Activated naive CD8-positive, alpha-beta T cell treated with anti-CD3 and anti-CD28 coated beads, Interleukin-2, amount 10 ng/mL, durations not matched to agents 7 days and 5 days (primary cell): ENCODE data around the gene DCST2. TPM values are rescaled to one million over a fixed set of nuclear protein-coding genes. Genes with fewer than 3 reads are reported as not detected.
"Not testable (repeated sequence)": the region's sequence is repeated elsewhere in the genome, so short reads cannot be mapped to it uniquely, and the experiment has no call there.

Source experiments
- ATAC-seq: fragments of 150-1000 bp; cut with Tn5 transposase; one replicate; pipeline ENCODE4 v1.10.0; 2021; ENCODE audit warnings: low read depth, moderate library complexity
- POLR2A ChIA-PET: fragments of 350-600 bp; sonication (Branson Sonifier 250); formaldehyde crosslinking; loops from one replicate; lab custom pipeline; 2021; ENCODE audit warnings: antibody characterized with exemption; lab: Charles Lee
- DNase-seq: peaks from one replicate; pipeline ENCODE4 v3.0.0; 2021
- H3K27ac Mint-ChIP-seq: one replicate; pipeline ENCODE4 v1.8.0; 2022; ENCODE audit warnings: mild to moderate bottlenecking, mixed read lengths
- H3K27me3 Mint-ChIP-seq: one replicate; pipeline ENCODE4 v1.8.0; 2022; ENCODE audit warnings: mild to moderate bottlenecking, moderate library complexity, mixed read lengths
- H3K36me3 Mint-ChIP-seq: one replicate; pipeline ENCODE4 v1.8.0; 2021; ENCODE audit warnings: mild to moderate bottlenecking, mixed read lengths
- H3K4me1 Mint-ChIP-seq: one replicate; pipeline ENCODE4 v1.8.0; 2021; ENCODE audit warnings: mixed read lengths
- H3K4me3 Mint-ChIP-seq: one replicate; pipeline ENCODE4 v1.8.0; 2022; ENCODE audit warnings: mild to moderate bottlenecking, moderate library complexity, mixed read lengths
- H3K9me3 Mint-ChIP-seq: one replicate; pipeline ENCODE4 v1.8.0; 2021; ENCODE audit warnings: mixed read lengths
- total RNA-seq, 2 experiments: library from RNA; stranded (reverse); gene quantifications; one replicate each; pipeline ENCODE4 v1.2.3, GENCODE V29; 2021

Gene DCST2
- total RNA-seq, 2 experiments from 2014 or later, result 0.91 to 1.4 TPM

DNA sequence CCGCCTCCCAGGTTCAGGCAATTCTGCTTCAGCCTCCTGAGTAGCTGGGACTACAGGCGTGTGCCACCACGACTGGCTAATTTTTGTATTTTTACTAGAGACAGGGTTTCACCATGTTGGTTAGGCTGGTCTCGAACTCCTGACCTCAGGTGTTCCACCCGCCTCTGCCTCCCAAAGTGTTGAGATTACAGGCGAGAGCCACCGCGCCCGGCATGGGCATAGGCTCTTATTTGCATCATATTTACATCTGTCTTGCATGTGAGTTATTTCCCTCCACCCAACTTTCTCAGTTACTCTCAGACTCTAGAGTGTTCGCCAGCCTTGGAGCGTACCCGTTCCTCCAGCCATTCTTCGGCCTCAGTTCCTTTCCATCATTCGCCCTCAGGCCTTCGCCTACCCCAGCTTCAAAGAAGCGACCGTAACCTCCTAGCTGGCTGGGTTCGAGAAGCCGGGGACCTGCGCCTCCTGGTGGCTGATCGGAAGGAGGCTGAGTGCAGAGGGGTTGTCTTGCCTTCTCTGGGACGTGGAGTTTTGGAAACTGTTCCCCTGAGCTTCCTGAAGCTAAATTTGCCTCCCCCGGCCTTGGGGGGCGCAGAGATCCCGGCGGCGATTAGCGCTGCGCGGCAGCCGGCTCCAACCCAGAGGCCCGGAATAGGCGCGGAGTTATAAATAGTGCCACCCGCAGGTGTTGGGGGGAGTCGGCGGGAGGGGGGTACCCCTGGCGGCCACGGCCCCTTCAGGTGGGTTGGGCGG, 34.6 kb downstream of the DCST2 start:
- Mint-ChIP-seq H3K27me3 (no peaks in the 10 kb centered on the region), H3K9me3 (no peaks in the 10 kb centered on the region), H3K27ac (peak overlapping the region; percentile 82), H3K4me3 (peak overlapping the region; percentile 86), H3K36me3 (no peaks in the 10 kb centered on the region), H3K4me1 (peaks cover 40% of the 10 kb centered on the region)
- POLR2A ChIA-PET, result interaction anchor here (0.7 to 3.8 kb wide), 10 partner anchors 13 to 86 kb away, joined by 3 to 30 read pairs (median 8); partner anchors contain the start of genes ADAM15, CKS1B, FLAD1 and PBXIP1
- ATAC-seq (peak; percentile 3), DNase-seq (peak; percentile 78)

DNA sequence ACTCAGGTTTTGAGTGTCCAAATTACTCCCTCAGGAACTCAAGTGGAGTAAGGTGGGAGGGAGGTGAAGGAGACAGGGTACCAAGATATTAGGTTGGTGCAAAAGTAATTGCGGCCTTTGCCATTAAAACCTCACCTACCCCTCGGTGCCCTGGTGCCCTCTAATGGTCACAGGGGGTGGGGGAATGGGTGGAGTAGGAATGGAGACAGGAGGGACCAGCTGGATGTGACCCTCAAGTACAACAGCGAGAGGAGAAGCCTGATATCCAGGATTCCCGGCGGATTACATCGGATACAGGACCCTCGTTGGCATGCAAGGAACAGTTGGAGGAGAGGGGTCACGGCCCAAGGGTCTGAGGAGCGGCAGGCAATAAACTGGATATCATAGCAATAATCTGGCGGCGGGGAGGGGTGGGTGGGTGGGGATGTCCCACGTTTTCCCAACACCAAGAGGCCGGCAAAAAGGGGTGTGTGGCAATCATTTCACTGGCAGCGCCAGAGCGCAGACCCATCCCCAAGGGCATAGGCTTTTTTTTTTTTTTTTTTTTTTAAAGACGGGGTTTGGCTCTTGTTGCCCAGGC, 35.3 kb downstream of the DCST2 start:
- no peak for ATAC-seq
- Mint-ChIP-seq H3K27ac (peak overlapping the region; percentile 12), H3K36me3 (no peaks in the 10 kb centered on the region), H3K4me3 (peak overlapping the region; percentile 86), H3K4me1 (peaks cover 38% of the 10 kb centered on the region), H3K9me3 (no peaks in the 10 kb centered on the region), H3K27me3 (no peaks in the 10 kb centered on the region)
- POLR2A ChIA-PET, result interaction anchor here (0.7 to 3.8 kb wide), 6 partner anchors 13 to 87 kb away, joined by 3 to 30 read pairs (median 8); partner anchors contain the start of genes FLAD1, PBXIP1 and PYGO2
- no peak for DNase-seq

DNA sequence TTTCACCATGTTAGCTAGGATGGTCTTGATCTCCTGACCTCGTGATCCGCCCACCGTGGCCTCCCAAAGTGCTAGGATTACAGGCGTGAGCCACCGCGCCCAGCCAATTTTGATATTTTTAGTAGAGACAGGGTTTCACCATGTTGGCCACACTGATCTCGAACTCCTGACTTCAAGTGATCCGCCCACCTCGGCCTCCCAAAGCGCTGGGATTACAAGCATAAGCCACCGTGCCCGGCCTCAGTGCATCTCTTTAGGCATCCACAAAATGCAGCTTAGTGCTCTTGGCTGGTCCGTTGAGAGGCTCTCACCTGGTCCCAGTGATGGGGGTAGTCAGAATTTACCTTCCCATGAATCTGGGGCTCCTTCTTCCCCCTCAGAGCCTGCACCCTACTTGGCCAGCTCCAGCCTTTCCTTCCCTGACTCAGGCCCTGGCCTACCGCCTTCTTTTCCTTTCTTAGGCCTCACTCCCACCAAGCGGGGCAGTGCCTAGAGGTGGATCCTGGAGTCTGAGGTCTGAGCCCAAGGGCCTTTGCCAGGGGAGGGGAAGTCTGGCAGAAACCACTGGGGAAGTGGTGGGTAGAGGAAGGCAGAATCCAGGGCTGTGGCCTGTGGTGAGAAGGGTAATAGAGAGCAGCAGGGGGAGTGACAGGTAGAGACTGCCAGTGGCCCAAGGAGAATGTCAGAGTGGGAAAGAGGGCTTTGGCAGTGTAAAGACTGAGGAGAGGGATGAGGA, 36.4 kb downstream of the DCST2 start:
- ATAC-seq (no peak), DNase-seq (no peak)
- Mint-ChIP-seq H3K9me3 (no peaks in the 10 kb centered on the region), H3K4me3 (peak overlapping the region; percentile 8), H3K36me3 (no peaks in the 10 kb centered on the region), H3K27ac (no peak overlapping the region), H3K4me1 (peaks cover 37% of the 10 kb centered on the region), H3K27me3 (no peaks in the 10 kb centered on the region)
- POLR2A ChIA-PET, result interaction anchor here (1.0 to 5.2 kb wide), 3 partner anchors 14 to 36 kb away, joined by 3 to 36 read pairs (median 30); partner anchors contain the start of gene FLAD1

DNA sequence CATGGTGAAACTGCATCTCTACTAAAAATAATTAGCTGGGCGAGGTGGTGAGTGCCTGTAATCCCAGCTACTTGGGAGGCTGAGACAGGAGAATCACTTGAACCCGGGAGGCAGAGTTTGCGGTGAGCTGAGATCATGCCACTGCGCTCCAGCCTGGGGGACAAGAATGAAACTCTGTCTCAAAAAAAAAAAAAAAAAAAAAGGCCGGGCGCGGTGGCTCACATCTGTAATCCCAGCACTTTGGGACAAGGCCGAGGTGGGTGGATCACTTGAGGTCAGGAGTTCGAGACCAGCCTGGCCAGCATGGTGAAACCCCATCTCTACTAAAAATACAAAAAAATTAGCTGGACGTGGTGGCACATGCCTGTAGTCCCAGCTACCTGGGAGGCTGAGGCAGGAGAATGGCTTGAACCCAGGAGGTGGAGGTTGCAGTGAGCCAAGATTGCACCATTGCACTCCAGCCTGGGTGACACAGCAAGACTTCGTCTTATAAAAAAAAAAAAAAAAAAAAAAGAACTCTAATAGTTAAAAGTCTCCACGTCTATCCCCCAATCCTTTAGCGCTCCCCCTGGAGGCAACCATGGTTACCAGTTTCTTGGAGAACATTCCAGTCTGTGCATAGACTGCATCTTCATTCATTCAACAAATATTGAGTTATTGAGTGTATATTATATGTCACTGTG, 38.1 kb downstream of the DCST2 start:
- H3K27ac Mint-ChIP-seq, H3K4me3 Mint-ChIP-seq, H3K36me3 Mint-ChIP-seq, DNase-seq, ATAC-seq, H3K9me3 Mint-ChIP-seq, H3K27me3 Mint-ChIP-seq: not testable (repeated sequence)
- H3K4me1 Mint-ChIP-seq, result peaks cover 35% of the 10 kb centered on the region
- POLR2A ChIA-PET, result interaction anchor here (0.7 to 5.2 kb wide), 6 partner anchors 12 to 75 kb away, joined by 3 to 36 read pairs (median 6); partner anchors contain the start of genes ADAM15 and FLAD1

DNA sequence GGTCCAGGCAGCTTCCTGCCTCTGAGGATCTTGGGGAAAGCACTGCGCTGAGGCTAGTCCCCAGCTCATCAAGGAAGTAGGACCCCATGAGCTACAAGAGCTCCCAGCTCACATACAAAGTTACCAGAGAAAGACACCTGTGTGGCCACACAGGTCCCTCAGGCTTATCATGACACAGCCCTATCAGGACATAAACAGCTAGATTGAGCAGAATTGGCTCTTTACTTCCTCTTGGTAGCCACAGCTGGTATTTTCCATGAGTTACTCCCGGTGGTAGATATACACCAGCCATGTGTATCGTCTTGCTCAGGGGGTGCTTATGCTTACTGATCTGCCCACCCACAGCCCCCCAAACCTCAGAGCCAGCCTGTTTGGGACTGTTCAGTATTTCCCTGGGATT, 39.0 kb downstream of the DCST2 start:
- H3K4me3 Mint-ChIP-seq, result no peak overlapping the region
- H3K27me3 Mint-ChIP-seq, result no peaks in the 10 kb centered on the region
- DNase-seq (no peak), ATAC-seq (no peak)
- POLR2A ChIA-PET, result interaction anchor here (0.7 to 5.2 kb wide), 10 partner anchors 12 to 57 kb away, joined by 3 to 36 read pairs (median 4); partner anchors contain the start of genes ADAM15, FLAD1 and PYGO2
- peaks cover 29% of the 10 kb centered on the region for H3K4me1 Mint-ChIP-seq
- H3K9me3 Mint-ChIP-seq, result no peaks in the 10 kb centered on the region
- H3K36me3 Mint-ChIP-seq, result peaks cover 2% of the 10 kb centered on the region
- no peak overlapping the region for H3K27ac Mint-ChIP-seq

DNA sequence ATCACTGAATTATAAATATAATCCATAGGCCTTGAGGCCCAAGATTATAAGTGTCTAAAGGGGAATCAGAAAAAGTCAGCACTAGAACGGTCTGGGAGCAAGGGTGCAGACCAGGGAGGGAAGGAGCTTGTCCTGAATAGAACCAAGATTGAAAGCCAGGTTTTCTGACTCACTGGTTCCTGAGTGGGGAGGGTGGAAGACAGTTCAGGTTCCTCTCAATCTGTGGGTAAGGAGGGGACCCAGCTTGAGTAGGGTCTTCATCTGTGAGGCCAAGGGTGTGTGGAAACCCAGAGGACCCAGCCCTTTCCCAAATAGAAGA, 39.4 kb downstream of the DCST2 start:
- no peak overlapping the region for H3K4me3 Mint-ChIP-seq
- POLR2A ChIA-PET, result interaction anchor here (0.7 to 5.2 kb wide), 9 partner anchors 11 to 40 kb away, joined by 3 to 36 read pairs (median 4); partner anchors contain the start of genes FLAD1 and PYGO2
- H3K4me1 Mint-ChIP-seq, result peaks cover 28% of the 10 kb centered on the region
- ATAC-seq (no peak), DNase-seq (no peak)
- peaks cover 2% of the 10 kb centered on the region for H3K36me3 Mint-ChIP-seq
- H3K27ac Mint-ChIP-seq, result peak overlapping the region; percentile 12
- H3K27me3 Mint-ChIP-seq, result no peaks in the 10 kb centered on the region
- no peaks in the 10 kb centered on the region for H3K9me3 Mint-ChIP-seq

DNA sequence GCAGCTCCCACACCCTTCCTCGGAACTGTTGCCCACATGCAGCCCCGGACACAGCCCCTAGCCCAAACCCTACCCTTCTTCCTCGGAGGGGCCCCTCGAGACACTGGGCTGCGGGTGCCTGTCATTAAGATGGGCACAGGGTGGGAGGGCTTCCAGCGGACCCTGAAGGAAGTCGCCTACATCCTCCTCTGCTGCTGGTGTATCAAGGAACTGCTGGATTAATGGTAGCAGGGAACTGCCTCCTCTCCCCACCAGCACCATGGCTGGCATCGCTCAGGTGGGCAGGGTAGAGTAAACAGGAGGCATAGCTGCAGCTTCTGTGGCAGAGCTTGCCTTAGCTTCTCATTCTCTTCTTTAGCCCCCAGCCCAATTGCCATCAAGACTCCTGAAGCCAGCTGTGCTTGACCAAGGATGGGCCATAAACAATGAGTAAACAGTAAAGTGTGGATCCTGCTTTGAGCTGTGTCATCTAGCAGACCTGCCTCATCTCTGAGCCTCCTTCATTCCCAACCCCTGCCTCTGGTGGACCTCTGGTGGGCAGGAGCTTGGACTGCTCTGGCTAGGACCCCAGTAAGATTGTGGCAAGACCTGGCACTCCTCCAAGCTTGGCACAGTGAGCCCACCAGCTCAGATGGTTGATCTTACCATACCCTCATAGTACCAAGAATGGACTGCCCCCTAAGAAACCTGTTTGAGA, 39.9 kb downstream of the DCST2 start, which contains the start of gene LENEP:
Gene LENEP (plus strand): TSS at position 15 of the 697 bp plus-strand sequence. CDS start 22 bp downstream, at position 37.
- Mint-ChIP-seq H3K4me3 (no peak within 1 kb of the TSS), H3K27ac (peak within 1 kb of the TSS; percentile 19), H3K36me3 (peaks cover 4% of the 10 kb centered on the region), H3K27me3 (no peaks in the 10 kb centered on the region), H3K4me1 (peaks cover 28% of the 10 kb centered on the region), H3K9me3 (no peaks in the 10 kb centered on the region)
- no peak for DNase-seq
- POLR2A ChIA-PET, result interaction anchor here (0.7 to 5.2 kb wide), 10 partner anchors 11 to 40 kb away, joined by 3 to 36 read pairs (median 4); partner anchors contain the start of genes FLAD1 and PYGO2
- ATAC-seq, result no peak

DNA sequence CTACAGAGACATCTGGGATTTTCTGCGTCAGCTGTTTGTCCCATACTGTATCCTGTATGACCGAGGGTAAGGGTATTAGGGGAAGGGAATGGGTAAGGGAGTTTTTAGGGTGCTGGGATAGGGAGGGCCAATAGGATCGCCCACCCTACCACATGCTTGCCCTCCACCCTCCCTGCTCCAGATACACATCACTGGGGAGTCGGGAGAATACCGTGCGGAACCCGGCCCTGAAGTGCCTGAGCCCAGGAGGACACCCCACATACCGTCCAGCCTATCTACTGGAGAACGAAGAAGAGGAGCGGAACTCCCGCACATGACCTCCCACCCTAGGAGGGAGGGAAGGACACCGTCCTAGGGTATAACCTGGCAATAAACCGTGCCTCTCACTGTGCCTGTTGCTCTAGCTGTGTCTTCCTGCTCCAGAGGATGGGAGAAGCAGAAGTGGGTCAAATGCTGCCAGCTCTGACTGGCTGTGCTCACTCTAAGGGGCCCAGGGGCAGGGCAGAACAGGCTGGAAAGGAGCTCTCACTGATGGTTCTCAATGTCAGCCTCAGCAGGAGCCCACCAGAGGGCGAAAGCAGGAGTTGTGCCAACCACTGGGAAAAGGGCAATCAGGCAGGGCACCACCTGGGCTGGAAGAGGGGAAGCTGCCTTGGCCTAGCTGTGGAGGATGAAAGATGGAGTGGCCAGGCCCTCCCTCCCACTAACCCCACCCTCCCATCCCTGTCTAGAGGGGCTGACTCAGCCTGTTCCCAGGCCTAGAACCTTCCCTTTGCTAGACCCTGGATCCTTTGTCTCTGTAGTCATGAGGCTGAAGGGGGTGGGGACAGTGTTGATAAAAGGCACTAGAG, 40.6 kb downstream of the DCST2 start:
- Mint-ChIP-seq H3K9me3 (no peaks in the 10 kb centered on the region), H3K36me3 (peaks cover 6% of the 10 kb centered on the region), H3K27me3 (no peaks in the 10 kb centered on the region), H3K27ac (peak overlapping the region; percentile 19), H3K4me1 (peaks cover 25% of the 10 kb centered on the region), H3K4me3 (no peak overlapping the region)
- POLR2A ChIA-PET, result interaction anchor here (0.6 to 5.2 kb wide), 4 partner anchors 10 to 40 kb away, joined by 3 to 36 read pairs (median 3); partner anchors contain the start of gene FLAD1
- ATAC-seq (no peak), DNase-seq (no peak)

DNA sequence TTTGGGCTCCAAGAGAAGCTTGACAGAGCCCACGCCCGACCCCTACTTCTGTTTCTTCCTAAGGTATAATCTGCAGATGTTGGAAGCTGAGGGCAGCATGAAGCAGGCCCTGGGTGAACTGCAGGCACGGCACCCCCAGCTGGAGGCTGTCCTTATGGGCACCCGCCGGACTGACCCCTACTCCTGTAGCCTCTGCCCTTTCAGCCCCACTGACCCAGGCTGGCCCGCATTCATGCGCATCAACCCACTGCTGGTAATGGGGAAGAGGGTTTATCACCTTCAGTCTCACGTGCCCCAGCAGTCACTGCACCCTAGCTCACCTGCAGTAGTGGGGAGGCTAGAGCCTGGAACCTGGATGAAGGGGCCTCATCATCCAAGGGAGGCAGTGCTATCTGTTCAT, 43.3 kb downstream of the DCST2 start:
- peaks cover 14% of the 10 kb centered on the region for H3K4me1 Mint-ChIP-seq
- DNase-seq (no peak), ATAC-seq (no peak)
- no peaks in the 10 kb centered on the region for H3K27me3 Mint-ChIP-seq
- no peak overlapping the region for H3K4me3 Mint-ChIP-seq
- POLR2A ChIA-PET, result no interaction called here
- peaks cover 6% of the 10 kb centered on the region for H3K36me3 Mint-ChIP-seq
- no peaks in the 10 kb centered on the region for H3K9me3 Mint-ChIP-seq
- no peak overlapping the region for H3K27ac Mint-ChIP-seq

DNA sequence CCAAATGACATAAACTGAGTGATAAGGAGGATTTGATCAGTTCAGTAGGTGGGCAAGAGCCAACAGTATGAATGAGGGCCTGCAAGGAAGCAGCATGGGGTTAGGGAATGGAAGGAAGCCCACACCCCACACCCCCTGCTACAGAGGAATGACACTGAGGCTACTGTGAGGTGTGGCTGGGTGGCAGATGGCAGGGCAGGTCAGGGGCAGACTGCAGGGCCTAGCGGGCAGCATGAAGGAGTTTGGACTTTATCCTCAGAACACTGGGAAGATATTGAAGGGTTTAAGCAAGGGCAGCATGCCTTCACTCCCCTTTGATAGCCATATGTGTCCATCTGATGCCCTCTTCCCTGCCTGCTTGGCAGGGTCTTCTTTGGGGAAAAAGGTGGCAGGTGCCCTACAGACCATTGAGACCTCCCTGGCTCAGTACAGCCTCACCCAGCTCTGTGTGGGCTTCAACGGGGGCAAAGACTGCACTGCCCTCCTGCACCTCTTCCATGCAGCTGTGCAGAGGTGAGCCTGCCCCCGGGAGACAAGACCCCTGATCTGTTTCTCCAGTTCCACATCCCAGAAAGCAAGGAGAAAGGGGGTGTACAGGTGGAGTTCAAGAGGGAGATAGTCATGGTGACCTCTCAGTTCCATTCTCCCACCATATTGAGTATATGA, 44.3 kb downstream of the DCST2 start:
- H3K4me1 Mint-ChIP-seq, result peaks cover 9% of the 10 kb centered on the region
- no peaks in the 10 kb centered on the region for H3K27me3 Mint-ChIP-seq
- H3K9me3 Mint-ChIP-seq, result no peaks in the 10 kb centered on the region
- peak overlapping the region; percentile 47 for H3K27ac Mint-ChIP-seq
- H3K36me3 Mint-ChIP-seq, result peaks cover 6% of the 10 kb centered on the region
- ATAC-seq (no peak), DNase-seq (no peak)
- POLR2A ChIA-PET, result interaction anchor here (1.4 kb wide), 1 partner anchor 16 kb away, joined by 3 read pairs; no protein-coding TSS in a partner anchor
- no peak overlapping the region for H3K4me3 Mint-ChIP-seq
